ENCODE measurements around the gene CACTIN.
"Not testable (repeated sequence)": the region's sequence is repeated elsewhere in the genome, so short reads cannot be mapped to it uniquely, and the experiment has no call there.

The CACTIN gene

DNA sequence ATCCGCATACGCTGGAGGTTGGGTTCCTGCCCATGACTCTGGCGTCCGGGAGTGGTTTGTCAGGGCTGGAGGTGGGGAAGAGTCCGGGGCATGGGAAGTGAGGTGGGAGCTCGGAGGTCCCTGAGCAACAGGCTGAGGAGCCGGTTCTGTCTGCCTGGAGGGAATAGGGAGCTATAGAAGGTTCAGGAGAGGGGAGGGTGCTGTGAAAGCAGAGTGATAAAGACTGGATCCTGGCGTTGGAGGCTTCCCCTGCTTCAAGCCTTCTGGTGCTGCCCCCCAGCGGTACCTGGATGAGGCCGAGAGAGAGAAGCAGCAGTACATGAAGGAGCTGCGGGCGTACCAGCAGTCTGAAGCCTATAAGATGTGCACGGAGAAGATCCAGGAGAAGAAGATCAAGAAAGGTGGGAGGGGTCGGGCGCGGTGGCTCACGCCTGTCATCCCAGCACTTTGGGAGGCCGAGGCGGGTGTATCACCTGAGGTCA is 51.3 kb downstream of the CACTIN start:
- TF ChIP-seq, protein P1, sequence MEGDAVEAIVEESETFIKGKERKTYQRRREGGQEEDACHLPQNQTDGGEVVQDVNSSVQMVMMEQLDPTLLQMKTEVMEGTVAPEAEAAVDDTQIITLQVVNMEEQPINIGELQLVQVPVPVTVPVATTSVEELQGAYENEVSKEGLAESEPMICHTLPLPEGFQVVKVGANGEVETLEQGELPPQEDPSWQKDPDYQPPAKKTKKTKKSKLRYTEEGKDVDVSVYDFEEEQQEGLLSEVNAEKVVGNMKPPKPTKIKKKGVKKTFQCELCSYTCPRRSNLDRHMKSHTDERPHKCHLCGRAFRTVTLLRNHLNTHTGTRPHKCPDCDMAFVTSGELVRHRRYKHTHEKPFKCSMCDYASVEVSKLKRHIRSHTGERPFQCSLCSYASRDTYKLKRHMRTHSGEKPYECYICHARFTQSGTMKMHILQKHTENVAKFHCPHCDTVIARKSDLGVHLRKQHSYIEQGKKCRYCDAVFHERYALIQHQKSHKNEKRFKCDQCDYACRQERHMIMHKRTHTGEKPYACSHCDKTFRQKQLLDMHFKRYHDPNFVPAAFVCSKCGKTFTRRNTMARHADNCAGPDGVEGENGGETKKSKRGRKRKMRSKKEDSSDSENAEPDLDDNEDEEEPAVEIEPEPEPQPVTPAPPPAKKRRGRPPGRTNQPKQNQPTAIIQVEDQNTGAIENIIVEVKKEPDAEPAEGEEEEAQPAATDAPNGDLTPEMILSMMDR (IDR thresholded peaks at IDR 0.05; ENCODE audit: control extremely low read depth, extremely low read depth, low read depth, missing control alignments) = no peak
- CTCF ChIA-PET = interaction anchor here (1.3 to 1.7 kb wide), 2 partner anchors 11 to 18 kb away, joined by 3 to 5 read pairs; partner anchors contain the start of gene MFSD12
- DNase-seq (ENCODE audit: extremely low spot score) = no peak
- POLR2A ChIA-PET = no interaction called here

DNA sequence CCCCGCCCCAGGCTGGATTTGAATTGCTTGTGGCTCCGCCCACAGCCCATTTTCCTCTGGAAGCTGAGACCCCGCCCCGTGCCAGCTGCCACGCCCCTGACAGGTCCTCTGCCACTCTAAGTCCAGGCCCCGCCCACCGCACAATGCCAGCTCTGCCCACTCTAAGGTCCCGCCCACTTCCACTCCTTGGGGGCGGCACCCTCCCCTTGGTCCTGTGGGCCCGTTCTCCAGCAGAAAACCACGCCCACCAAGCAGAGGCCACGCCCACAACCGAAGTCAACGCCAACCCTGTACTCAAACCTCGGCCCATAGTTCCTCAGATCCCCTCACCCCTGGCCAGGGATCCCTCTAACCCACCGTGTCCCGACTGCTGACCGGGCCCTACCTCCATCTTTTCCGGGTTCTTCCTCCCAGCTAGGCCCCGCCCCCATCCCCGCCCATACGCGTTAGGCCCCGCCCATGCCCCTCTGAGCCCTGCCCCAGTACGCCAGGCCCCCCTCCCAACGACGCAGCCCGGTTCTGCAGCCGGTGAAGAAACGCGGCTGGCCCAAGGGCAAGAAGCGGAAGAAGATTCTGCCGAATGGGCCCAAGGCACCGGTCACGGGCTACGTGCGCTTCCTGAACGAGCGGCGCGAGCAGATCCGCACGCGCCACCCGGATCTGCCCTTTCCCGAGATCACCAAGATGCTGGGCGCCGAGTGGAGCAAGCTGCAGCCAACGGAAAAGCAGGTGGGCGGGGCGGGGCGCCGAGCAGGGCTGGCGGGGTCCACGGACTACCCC is 52.5 kb downstream of the CACTIN start:
- CTCF ChIA-PET = no interaction called here
- TF ChIP-seq, protein P1 (IDR thresholded peaks at IDR 0.05; ENCODE audit: control extremely low read depth, extremely low read depth, low read depth, missing control alignments) = no peak
- DNase-seq (ENCODE audit: extremely low spot score) = peak; percentile 89
- POLR2A ChIA-PET = no interaction called here

DNA sequence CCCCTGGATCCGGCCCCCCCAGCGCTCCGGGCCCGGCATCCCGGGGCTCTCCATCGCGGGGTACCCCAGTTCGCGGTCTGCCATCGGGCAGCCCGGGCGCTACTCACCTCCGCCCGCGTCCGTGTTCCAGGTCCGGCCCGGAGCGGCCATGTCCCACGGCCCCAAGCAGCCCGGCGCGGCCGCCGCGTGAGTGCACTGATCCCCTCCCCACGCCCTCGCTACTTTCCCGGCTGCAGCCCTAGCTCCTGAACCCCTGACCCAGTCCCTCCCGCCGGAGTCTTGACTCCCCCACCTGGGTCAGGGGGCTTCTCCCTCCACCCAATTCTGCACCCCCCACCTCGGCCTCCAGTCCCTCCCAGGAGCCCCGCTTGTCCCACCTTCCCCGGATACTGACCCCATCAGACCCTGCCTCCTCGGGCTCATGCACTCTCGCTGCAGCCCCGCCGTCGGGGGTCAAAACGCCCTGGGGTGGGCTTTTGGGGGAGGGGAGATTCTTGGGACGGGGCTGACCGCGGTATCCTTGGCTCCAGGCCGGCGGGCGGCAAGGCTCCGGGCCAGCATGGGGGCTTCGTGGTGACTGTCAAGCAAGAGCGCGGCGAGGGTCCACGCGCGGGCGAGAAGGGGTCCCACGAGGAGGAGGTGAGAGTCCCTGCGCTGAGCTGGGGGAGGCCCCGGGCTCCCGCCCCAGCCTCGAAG is 53.3 kb downstream of the CACTIN start:
- TF ChIP-seq, protein P1 (IDR thresholded peaks at IDR 0.05; ENCODE audit: control extremely low read depth, extremely low read depth, low read depth, missing control alignments) = no peak
- no peak for DNase-seq (ENCODE audit: extremely low spot score)
- ChIA-PET CTCF (no interaction called here), POLR2A (no interaction called here)

DNA sequence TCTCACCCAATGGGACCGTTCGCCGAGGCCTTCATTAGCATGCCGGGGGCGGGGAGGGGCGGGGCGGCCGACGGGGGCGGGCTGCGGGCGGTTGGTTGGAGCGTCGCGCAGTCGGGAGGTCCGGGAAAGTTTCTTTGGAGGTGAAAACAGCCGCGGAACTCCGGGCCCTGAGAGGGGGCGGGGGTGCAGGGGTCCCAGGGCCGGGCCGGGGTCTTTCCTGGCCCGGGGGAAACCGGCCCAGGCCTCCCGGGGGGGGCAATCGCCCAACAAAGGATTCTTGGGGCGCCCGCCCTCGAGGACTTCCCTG is 53.8 kb downstream of the CACTIN start, which contains the start of gene HMG20B:
TSS of gene HMG20B (plus strand) at position 90 of the 307 bp plus-strand sequence. CDS start 366 bp downstream, outside the sequence.
- POLR2A ChIA-PET = no interaction called here
- TF ChIP-seq, protein P1 (IDR thresholded peaks at IDR 0.05; ENCODE audit: control extremely low read depth, extremely low read depth, low read depth, missing control alignments) = no peak
- CTCF ChIA-PET = no interaction called here
- DNase-seq (ENCODE audit: extremely low spot score) = no peak

DNA sequence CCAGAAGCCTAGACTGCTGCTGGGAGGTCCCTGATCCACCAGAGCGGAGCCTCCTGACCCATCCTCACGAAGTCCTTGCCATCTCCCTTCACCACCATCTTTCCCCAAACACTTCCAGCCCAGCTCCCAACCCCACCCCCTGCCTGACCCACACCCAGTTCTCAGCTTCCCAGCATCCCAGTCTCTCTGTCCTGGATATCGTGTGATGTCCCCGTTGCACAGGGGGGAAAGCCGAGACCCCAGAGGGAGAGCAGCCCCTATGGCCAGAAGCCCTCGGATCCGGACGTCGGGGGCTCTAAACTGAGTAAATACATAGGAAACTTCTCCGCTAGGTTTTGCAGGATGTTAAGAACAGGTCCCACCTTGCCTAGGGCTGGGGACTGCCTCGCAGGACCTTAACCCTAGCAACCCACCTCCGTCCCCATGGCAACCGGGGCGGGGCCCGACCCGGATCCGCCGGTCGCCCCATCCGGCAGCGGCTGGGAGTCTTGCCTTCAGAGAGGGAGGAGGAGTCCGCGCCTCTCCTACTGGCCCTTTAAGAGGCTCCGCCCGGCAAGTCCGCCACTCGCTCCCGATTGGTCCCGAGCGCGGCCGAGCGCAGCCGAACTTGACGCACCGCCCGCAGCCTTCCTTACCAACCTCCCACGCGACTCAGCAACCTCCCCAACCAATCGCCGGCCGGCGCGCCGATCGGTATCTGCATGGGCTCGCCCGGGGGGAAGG is 54.3 kb downstream of the CACTIN start:
- TF ChIP-seq, protein P1 (IDR thresholded peaks at IDR 0.05; ENCODE audit: control extremely low read depth, extremely low read depth, low read depth, missing control alignments) = no peak
- POLR2A ChIA-PET = no interaction called here
- CTCF ChIA-PET = interaction anchor here (1.3 kb wide), 1 partner anchor 28 kb away, joined by 5 read pairs; no protein-coding TSS in a partner anchor
- DNase-seq (ENCODE audit: extremely low spot score) = peak; percentile 98

DNA sequence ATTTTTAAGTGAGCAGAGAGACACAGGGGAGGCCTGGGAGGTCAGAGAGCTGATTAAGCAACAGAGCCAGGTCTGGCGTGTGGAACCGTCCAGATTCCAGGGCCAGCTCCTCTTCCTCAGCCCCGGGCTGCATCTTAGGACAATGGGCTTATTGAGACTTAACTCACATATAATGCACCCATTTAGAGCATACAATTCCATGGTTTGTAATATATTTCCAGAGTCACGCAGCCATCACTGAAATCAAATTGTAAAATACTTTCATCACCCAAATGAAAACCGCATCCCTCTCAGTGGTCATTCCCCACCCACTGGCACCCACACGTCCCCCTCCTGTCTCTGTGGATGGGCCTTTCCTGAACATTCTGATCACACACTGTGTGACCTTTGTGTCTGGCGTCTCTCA is 56.0 kb downstream of the CACTIN start:
- ChIA-PET POLR2A (no interaction called here), CTCF (no interaction called here)
- DNase-seq (ENCODE audit: extremely low spot score) = no peak
- TF ChIP-seq, protein P1 (IDR thresholded peaks at IDR 0.05; ENCODE audit: control extremely low read depth, extremely low read depth, low read depth, missing control alignments) = no peak

DNA sequence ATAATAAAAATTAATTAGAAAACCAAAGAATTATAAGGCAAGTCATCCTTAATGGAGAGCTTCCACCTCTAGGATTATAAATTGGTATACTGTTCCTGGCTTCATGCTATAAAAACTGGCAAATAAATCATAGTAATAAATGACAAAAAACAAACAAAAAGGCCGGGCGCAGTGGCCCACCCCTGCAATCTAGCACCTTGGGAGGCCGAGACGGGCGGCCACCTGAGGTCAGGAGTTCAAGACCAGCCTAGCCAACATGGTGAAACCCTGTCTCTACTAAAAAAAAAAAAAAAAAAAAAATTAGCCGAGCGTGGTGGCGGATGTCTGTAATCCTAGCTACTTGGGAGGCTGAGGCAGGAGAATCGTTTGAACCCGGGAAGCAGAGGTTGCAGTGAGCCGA is 56.5 kb downstream of the CACTIN start:
- DNase-seq (ENCODE audit: extremely low spot score); POLR2A ChIA-PET: not testable (repeated sequence)
- CTCF ChIA-PET = interaction anchor here (1.3 kb wide), 1 partner anchor 22 kb away, joined by 3 read pairs; no protein-coding TSS in a partner anchor
